HepG2 (cell line): ENCODE measurements around the gene CDC42SE2.
"Not testable (repeated sequence)": the region's sequence is repeated elsewhere in the genome, so short reads cannot be mapped to it uniquely, and the experiment has no call there.

Experiments used
- CHD2 ChIP-seq: IDR thresholded peaks from 2 replicates; pipeline ENCODE4 v1.6.1; 2011; ENCODE audit warnings: low read depth, low read length, improper control_type of control experiment
- DPF2 ChIP-seq: sonication (generic); formaldehyde crosslinking; IDR thresholded peaks from 2 replicates; pipeline ENCODE4 v1.4.0; 2020; ENCODE audit warnings: mild to moderate bottlenecking, low read depth, missing genetic modification reagents, borderline replicate concordance
- JUN ChIP-seq: sonication (generic); formaldehyde crosslinking; IDR thresholded peaks from 2 replicates; pipeline ENCODE4 v1.4.0; 2020; ENCODE audit warnings: mild to moderate bottlenecking, missing genetic modification reagents
- PTBP1 ChIP-seq: fragments of 200-400 bp; formaldehyde crosslinking; IDR thresholded peaks from 2 replicates; pipeline ENCODE4 v1.6.1; 2018; ENCODE audit warnings: low read length, low read depth; ENCODE audit not compliant: poor library complexity, severe bottlenecking
- RARA ChIP-seq: IDR thresholded peaks from 2 replicates; pipeline ENCODE4 v1.6.1; 2016; ENCODE audit warnings: missing genetic modification reagents, missing compliant biosample characterization
- ZFX ChIP-seq: sonication (generic); formaldehyde crosslinking; IDR thresholded peaks from 2 replicates; pipeline ENCODE4 v1.4.0; 2020; ENCODE audit warnings: mild to moderate bottlenecking, low read depth, missing genetic modification reagents, moderate library complexity
- ZNF354B ChIP-seq: sonication (generic); formaldehyde crosslinking; IDR thresholded peaks from 2 replicates; pipeline ENCODE4 v1.8.0; 2022; ENCODE audit warnings: mild to moderate bottlenecking, missing genetic modification reagents
- ZNF687 ChIP-seq: sonication (generic); formaldehyde crosslinking; IDR thresholded peaks from 2 replicates; pipeline ENCODE4 v1.5.1; 2020; ENCODE audit warnings: mild to moderate bottlenecking, missing genetic modification reagents, moderate library complexity
- TF ChIP-seq, protein P1 (sequence below): sonication (generic); formaldehyde crosslinking; IDR thresholded peaks from 2 replicates; pipeline ENCODE4 v1.5.0; 2020; ENCODE audit warnings: mild to moderate bottlenecking, missing genetic modification reagents, moderate library complexity
- TF ChIP-seq, protein P2 (sequence below), 2 experiments: IDR thresholded peaks; 2 replicates each; pipeline ENCODE4 v1.6.1; 2011 to 2012; ENCODE audit warnings: low read length in 2 of 2, borderline replicate concordance in 1 of 2, low read depth in 1 of 2, mild to moderate bottlenecking in 1 of 2, moderate library complexity in 1 of 2
- TF ChIP-seq, protein P3 (sequence below): sonication (generic); formaldehyde crosslinking; IDR thresholded peaks from 2 replicates; pipeline ENCODE4 v1.4.0; 2020; ENCODE audit warnings: missing genetic modification reagents
- TF ChIP-seq, protein P4 (sequence below): sonication (generic); formaldehyde crosslinking; IDR thresholded peaks from 2 replicates; pipeline ENCODE4 v1.4.0; 2020; ENCODE audit warnings: low read depth, mild to moderate bottlenecking, missing genetic modification reagents

- not testable (repeated sequence) for TF ChIP-seq ZNF354B (CRISPR knock-in tag); JUN (CRISPR knock-in tag); PTBP1; ZNF687; RARA (CRISPR knock-in tag); CHD2; ZFX (CRISPR knock-in tag); DPF2 (CRISPR knock-in tag)
- TF ChIP-seq, protein P1, sequence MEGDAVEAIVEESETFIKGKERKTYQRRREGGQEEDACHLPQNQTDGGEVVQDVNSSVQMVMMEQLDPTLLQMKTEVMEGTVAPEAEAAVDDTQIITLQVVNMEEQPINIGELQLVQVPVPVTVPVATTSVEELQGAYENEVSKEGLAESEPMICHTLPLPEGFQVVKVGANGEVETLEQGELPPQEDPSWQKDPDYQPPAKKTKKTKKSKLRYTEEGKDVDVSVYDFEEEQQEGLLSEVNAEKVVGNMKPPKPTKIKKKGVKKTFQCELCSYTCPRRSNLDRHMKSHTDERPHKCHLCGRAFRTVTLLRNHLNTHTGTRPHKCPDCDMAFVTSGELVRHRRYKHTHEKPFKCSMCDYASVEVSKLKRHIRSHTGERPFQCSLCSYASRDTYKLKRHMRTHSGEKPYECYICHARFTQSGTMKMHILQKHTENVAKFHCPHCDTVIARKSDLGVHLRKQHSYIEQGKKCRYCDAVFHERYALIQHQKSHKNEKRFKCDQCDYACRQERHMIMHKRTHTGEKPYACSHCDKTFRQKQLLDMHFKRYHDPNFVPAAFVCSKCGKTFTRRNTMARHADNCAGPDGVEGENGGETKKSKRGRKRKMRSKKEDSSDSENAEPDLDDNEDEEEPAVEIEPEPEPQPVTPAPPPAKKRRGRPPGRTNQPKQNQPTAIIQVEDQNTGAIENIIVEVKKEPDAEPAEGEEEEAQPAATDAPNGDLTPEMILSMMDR (CRISPR knock-in tag): not testable (repeated sequence)
- TF ChIP-seq, protein P2, sequence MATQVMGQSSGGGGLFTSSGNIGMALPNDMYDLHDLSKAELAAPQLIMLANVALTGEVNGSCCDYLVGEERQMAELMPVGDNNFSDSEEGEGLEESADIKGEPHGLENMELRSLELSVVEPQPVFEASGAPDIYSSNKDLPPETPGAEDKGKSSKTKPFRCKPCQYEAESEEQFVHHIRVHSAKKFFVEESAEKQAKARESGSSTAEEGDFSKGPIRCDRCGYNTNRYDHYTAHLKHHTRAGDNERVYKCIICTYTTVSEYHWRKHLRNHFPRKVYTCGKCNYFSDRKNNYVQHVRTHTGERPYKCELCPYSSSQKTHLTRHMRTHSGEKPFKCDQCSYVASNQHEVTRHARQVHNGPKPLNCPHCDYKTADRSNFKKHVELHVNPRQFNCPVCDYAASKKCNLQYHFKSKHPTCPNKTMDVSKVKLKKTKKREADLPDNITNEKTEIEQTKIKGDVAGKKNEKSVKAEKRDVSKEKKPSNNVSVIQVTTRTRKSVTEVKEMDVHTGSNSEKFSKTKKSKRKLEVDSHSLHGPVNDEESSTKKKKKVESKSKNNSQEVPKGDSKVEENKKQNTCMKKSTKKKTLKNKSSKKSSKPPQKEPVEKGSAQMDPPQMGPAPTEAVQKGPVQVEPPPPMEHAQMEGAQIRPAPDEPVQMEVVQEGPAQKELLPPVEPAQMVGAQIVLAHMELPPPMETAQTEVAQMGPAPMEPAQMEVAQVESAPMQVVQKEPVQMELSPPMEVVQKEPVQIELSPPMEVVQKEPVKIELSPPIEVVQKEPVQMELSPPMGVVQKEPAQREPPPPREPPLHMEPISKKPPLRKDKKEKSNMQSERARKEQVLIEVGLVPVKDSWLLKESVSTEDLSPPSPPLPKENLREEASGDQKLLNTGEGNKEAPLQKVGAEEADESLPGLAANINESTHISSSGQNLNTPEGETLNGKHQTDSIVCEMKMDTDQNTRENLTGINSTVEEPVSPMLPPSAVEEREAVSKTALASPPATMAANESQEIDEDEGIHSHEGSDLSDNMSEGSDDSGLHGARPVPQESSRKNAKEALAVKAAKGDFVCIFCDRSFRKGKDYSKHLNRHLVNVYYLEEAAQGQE (IDR thresholded peaks at IDR 0.05; ENCODE audit: borderline replicate concordance in 1 of 2, low read depth in 1 of 2, low read length in 2 of 2): not testable (repeated sequence)
- TF ChIP-seq, protein P3, sequence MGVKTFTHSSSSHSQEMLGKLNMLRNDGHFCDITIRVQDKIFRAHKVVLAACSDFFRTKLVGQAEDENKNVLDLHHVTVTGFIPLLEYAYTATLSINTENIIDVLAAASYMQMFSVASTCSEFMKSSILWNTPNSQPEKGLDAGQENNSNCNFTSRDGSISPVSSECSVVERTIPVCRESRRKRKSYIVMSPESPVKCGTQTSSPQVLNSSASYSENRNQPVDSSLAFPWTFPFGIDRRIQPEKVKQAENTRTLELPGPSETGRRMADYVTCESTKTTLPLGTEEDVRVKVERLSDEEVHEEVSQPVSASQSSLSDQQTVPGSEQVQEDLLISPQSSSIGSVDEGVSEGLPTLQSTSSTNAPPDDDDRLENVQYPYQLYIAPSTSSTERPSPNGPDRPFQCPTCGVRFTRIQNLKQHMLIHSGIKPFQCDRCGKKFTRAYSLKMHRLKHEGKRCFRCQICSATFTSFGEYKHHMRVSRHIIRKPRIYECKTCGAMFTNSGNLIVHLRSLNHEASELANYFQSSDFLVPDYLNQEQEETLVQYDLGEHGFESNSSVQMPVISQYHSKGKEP (CRISPR knock-in tag): not testable (repeated sequence)
- TF ChIP-seq, protein P4, sequence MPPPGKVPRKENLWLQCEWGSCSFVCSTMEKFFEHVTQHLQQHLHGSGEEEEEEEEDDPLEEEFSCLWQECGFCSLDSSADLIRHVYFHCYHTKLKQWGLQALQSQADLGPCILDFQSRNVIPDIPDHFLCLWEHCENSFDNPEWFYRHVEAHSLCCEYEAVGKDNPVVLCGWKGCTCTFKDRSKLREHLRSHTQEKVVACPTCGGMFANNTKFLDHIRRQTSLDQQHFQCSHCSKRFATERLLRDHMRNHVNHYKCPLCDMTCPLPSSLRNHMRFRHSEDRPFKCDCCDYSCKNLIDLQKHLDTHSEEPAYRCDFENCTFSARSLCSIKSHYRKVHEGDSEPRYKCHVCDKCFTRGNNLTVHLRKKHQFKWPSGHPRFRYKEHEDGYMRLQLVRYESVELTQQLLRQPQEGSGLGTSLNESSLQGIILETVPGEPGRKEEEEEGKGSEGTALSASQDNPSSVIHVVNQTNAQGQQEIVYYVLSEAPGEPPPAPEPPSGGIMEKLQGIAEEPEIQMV (CRISPR knock-in tag): not testable (repeated sequence)
Observed at GRCh38 chr5:131337240-131338050, 73.6 kb downstream of the CDC42SE2 start.
